Measurements from ENCODE around the gene TNNI3K.

Gene TNNI3K

GRCh38 chr1:74502858-74503257 lies 267.7 kb downstream of the TNNI3K start:
- no peak for DNase-seq (ENCODE audit: low spot score)

- peak; percentile 55 for DNase-seq (ENCODE audit: low spot score)
These were observed 269.1 kb downstream of the TNNI3K start for GRCh38 chr1:74504125-74504932.

GRCh38 chr1:74504933-74505512 lies 269.8 kb downstream of the TNNI3K start:
- DNase-seq (ENCODE audit: low spot score) = no peak

- DNase-seq (ENCODE audit: low spot score) = no peak
These were observed 270.9 kb downstream of the TNNI3K start for GRCh38 chr1:74505928-74506710.

GRCh38 chr1:74508449-74508848 lies 273.3 kb downstream of the TNNI3K start:
- no peak for DNase-seq (ENCODE audit: low spot score)

DNA sequence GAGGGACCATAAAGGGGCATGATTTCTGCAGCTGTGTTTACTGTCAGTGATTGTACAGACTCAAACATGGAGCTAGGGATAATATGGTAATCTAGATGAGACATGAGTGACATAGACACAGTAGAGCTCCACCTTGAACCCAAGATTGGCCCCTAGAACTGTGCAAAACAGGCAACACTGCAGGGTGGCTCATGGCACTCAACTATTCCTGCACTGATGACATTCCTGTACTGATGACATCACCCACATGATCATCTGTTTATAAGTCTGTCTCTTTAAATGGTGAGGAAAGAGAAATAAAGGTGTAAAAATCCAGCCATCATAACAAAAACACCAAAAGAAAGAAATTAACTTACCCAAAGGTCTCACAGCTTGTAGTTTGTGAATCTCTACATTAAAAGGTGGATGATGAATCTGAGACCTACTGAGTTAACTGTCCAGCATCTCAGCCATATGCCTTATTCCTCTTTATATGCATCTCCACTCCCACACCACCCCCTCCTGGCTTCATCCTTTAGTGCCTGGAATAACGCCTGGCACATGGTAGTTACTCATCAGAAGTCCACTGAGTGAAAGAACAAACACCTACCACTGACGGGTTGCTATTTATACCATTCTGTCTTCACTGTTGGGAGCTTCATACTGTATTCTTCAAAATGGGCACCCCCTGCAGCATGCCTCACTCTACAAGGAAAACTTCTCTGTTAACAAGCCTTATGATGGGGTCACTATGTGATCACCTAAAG lies 277.2 kb downstream of the TNNI3K start, which contains the start of gene LRRC53:
Gene LRRC53 (minus strand): TSS at position 442 of the 746 bp plus-strand sequence. CDS start 29,262 bp downstream, outside the sequence.
- DNase-seq (ENCODE audit: low spot score) = no peak

GRCh38 chr1:74513411-74514300 lies 278.5 kb downstream of the TNNI3K start:
- no peak for DNase-seq (ENCODE audit: low spot score)

DNA sequence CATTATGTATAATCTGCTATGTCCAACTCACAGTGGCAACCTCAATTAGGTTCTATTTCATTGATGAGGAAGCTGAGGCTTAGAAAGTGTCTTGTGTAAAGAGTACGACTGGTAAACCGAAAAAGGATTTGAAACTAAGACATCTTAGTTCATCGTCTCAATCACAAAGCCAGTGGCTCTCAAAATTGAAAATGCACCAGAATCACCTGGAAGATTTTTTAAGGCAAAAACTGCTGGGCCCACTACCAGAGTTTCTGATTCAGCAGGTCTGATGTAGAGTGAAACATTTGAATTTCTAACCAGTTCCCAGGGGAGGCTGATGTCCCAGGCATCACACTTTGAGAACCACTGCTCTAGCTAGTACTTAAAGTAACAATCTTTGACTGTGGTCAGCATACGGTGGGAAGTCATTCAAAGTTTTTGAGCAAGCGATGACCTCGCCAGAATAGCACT lies 282.4 kb downstream of the TNNI3K start:
- no peak for DNase-seq (ENCODE audit: low spot score)

DNA sequence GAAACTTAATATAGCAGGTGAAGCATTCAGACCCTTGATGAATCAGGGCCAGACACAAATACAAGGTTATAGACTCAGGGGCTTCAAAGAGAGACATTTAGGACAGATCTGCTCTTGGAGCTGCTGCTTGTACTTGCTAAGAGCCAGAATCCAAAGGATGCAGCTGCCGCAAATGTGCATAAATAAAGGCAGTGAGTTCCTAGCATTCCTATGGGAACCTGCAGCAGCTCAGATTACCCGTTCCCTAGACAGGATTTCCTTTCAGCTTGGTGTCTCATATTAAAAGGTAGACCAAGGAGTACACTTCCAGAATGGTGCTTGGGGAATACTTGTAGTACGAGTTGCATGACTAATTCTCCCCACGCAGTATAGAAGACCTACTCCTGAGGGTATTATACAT lies 287.0 kb downstream of the TNNI3K start:
- peak; percentile 47 for DNase-seq (ENCODE audit: low spot score)

DNA sequence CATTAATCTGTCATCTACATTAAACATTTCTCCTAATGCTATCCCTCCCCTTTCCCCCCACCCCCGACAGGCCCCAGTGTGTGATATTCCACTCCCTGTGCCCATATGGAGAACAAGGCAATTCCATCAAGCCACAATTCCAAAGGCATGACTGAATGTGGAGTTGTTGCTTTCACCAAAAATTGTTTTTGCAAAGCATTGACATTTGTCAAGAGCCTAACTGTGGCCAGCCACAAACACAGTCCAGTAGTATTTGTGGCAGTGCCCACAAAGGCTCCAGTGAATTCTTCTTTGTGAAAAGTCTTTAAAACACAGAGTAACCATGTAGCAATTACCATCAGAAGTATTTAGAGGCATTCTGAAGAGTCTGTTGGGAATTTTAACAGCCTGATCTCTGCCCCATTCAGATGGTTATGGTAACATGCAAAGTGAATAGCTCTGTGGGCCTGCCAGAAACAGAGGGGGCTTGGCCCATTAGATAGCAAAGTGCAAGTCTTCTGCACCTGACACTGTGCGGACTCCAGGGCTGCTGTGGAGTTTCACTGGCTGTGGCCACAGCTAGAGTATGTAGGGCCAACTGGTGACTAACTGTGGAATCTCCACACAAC lies 288.8 kb downstream of the TNNI3K start:
- no peak for DNase-seq (ENCODE audit: low spot score)

DNA sequence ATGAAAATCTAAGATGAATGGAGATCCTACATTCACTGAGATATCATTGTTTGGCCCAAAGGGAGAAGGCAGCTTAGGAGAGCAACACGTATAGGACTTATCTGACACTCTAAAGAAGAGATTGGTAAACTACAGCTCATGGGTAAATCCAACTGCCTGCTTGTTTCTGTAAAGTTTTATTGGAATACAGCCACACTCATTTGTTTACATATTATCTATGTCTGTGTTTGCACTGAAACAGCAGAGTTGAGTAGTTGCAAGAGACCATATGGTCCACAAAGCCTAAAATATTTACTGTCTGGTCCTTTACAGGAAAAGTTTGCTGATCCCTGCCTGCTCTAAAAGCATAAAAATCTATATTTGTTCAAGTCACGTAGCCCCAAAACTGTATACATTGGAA lies 291.5 kb downstream of the TNNI3K start:
- no peak for DNase-seq (ENCODE audit: low spot score)

DNA sequence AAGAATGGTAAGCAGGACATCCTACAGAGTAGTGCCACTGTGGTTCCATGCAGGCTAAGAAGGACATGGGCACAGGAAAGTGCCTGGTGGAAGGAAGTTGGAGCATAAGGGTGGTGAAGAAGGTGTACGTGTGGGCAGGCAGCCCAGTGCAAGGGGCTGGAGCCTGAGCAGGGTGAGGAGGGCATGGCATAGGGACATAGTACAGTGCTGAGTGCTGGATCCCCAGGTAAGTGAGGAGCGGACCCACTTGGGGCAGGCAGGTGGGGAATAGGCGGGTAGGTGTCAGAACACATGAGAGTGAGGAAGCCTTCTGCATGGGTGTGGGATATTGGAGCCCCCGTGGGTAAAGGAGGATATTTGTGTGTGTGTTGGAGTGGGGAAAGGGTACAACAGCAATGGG lies 292.9 kb downstream of the TNNI3K start:
- DNase-seq (ENCODE audit: low spot score) = no peak

DNA sequence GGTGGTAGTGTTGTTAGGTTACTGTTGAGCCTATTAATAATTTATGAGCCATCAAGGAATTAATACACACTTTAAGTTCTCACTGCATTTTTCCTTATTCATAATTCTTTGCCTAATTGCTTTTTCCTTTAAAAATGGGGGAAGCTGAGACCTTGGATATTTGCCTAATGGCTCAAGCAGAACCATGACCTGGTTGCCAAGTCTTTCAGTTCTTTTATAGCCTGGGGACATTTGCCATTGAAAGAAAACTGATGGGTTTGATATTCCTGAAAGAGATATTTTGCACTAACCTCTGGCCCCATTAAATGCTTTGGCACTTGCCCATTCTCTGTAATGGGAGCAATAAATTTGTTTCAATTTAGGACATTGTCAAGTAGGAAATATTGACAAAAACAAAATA lies 295.7 kb downstream of the TNNI3K start:
- no peak for DNase-seq (ENCODE audit: low spot score)

- no peak for DNase-seq (ENCODE audit: low spot score)
These were observed 296.6 kb downstream of the TNNI3K start for GRCh38 chr1:74531796-74532195.

- no peak for DNase-seq (ENCODE audit: low spot score)
These were observed 299.1 kb downstream of the TNNI3K start for GRCh38 chr1:74534241-74534640.

- no peak for DNase-seq (ENCODE audit: low spot score)
These were observed 310.6 kb downstream of the TNNI3K start for GRCh38 chr1:74545821-74546220.

GRCh38 chr1:74548961-74549750 lies 314.0 kb downstream of the TNNI3K start:
- no peak for DNase-seq (ENCODE audit: low spot score)

DNA sequence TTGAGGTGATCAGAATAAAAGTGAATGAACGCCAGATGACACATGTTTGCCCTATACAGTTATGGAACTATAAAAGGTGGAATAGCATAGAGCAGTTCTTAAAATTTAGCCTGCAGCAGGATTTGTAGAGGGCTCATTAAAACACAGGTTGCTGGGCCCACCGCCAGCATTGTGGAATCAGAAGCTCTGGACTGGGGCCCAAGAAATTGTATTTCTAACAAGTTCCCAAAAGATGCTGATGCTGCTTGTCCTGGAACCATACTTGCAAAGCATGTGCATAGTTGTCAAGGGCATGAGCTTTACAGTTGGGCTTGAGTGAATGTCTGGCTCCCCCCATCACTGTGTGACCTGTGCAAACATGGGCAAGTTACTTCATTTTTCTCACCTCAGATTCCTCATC lies 314.7 kb downstream of the TNNI3K start:
- DNase-seq (ENCODE audit: low spot score) = no peak

DNA sequence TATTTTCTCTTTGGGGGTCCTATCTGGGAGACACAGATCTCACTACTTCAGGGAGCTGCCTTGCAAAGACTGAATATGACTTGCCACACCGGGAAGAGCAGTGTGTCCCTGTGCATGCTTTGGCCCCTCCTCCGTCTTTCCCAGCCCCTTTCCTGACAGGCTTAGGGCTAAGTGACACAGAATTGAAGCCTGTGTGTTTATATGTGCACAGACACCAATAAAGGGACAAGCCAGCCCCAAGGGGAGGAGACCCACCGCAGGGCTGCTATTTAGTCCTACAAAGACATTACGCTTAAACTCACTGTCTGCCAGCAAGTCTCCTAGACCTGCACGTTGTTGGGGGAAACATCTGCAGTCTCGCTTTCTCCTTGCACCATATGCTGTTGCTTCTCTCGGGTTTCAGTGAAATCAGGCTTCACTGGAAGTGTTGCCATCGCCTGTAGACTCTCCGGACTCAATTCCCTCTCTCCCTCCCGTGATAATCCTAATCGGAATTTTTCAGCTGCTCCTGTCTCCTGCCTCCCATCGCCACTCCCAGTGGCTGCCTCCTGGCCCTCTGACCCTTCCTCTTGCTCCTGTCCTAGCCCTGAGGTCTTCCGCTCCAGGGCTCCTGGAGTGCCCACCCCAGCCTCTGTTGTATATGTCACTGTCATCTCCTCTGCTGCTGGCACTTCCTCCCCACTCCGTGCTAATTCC lies 335.8 kb downstream of the TNNI3K start:
- no peak for DNase-seq (ENCODE audit: low spot score)

Measured in iPS-NIHi11 (cell line).